SU-DHL-6 (cell line): ENCODE results near the gene FCRL4.

Experiments
- H2AFZ ChIP-seq: fragments of 200-600 bp; sonication (generic); 2 replicates; pipeline ENCODE4 v1.6.1; 2014; ENCODE audit warnings: low read depth, mild to moderate bottlenecking, moderate library complexity, mixed read lengths, antibody characterized with exemption, low read length; ENCODE audit not compliant: severe bottlenecking
- H3F3A ChIP-seq: fragments of 200-600 bp; shearing (Covaris generic); 2 replicates; pipeline ENCODE4 v1.6.0; 2016; ENCODE audit warnings: antibody characterized with exemption, mild to moderate bottlenecking; ENCODE audit not compliant: insufficient read depth
- H3K27ac ChIP-seq: fragments of 200-600 bp; sonication (generic); 2 replicates; pipeline ENCODE4 v1.5.1; 2016; ENCODE audit warnings: low read depth, mild to moderate bottlenecking, low read length, moderate library complexity, mixed read lengths
- H3K27me3 ChIP-seq: fragments of 200-600 bp; sonication (generic), shearing (Covaris generic); 2 replicates; pipeline ENCODE4 v1.6.0; 2014; ENCODE audit warnings: mild to moderate bottlenecking, low read length
- H3K36me3 ChIP-seq: fragments of 200-600 bp; sonication (generic); 2 replicates; pipeline ENCODE4 v1.6.1; 2014; ENCODE audit warnings: mild to moderate bottlenecking, low read length, mixed read lengths
- H3K4me2 ChIP-seq: fragments of 300-600, 200-600 bp; shearing (Covaris generic), sonication (generic); 2 replicates; pipeline ENCODE4 v1.6.0; 2014; ENCODE audit warnings: low read length, low read depth, mild to moderate bottlenecking; ENCODE audit not compliant: poor library complexity, severe bottlenecking
- H3K4me3 ChIP-seq: fragments of 200-600 bp; sonication (generic); 2 replicates; pipeline ENCODE4 v1.5.1; 2014; ENCODE audit warnings: antibody characterized with exemption, low read length, mild to moderate bottlenecking, mixed read lengths; ENCODE audit not compliant: insufficient read depth, poor library complexity, severe bottlenecking
- H3K79me2 ChIP-seq: fragments of 200-600 bp; sonication (generic); 2 replicates; pipeline ENCODE4 v1.6.1; 2014; ENCODE audit warnings: mild to moderate bottlenecking, low read length, moderate library complexity; ENCODE audit not compliant: insufficient read depth
- H3K9ac ChIP-seq: fragments of 200-600 bp; sonication (generic); 2 replicates; pipeline ENCODE4 v1.7.0; 2014; ENCODE audit warnings: mild to moderate bottlenecking, low read length
- H3K9me2 ChIP-seq: fragments of 200-600 bp; sonication (generic); replicated peaks from 2 replicates; pipeline ENCODE4 v1.6.1; 2014; ENCODE audit warnings: low read length; ENCODE audit not compliant: insufficient read depth
- H3K9me3 ChIP-seq: fragments of 200-600 bp; sonication (generic); 2 replicates; pipeline ENCODE4 v1.6.1; 2014; ENCODE audit warnings: low read length, mixed read lengths; ENCODE audit not compliant: insufficient read depth
- H4K20me1 ChIP-seq: fragments of 200-600 bp; sonication (generic); 2 replicates; pipeline ENCODE4 v1.6.1; 2014; ENCODE audit warnings: low read depth, mild to moderate bottlenecking, antibody characterized with exemption, low read length, moderate library complexity, mixed read lengths
- CTCF ChIP-seq: fragments of 200-600 bp; sonication (generic); IDR thresholded peaks from one replicate; pipeline ENCODE4 v1.5.1; 2017; ENCODE audit warnings: antibody characterized with exemption, mild to moderate bottlenecking, low read length, moderate library complexity; ENCODE audit not compliant: insufficient read depth, poor library complexity, severe bottlenecking
- EZH2phosphoT487 ChIP-seq: fragments of 200-600 bp; sonication (generic), shearing (Covaris generic); conservative IDR thresholded peaks from 2 replicates; pipeline ENCODE4 v1.6.1; 2018; ENCODE audit warnings: mild to moderate bottlenecking, antibody characterized with exemption, low read length, moderate library complexity, mixed read lengths

Gene FCRL4

GRCh38 chr1:157597959-157598667 lies at the start of gene FCRL4:
Gene FCRL4 (minus strand): TSS chr1:157598085. CDS start chr1:157597944, 141 bp downstream.
- Histone ChIP-seq H3K36me3 (no peaks in the 10 kb centered on the region), H3F3A (peaks cover 27% of the 10 kb centered on the region; the same call in 1 of the 2 replicates), H2AFZ (no peak within 1 kb of the TSS), H3K9me2 (no peaks in the 10 kb centered on the region), H4K20me1 (no peaks in the 10 kb centered on the region), H3K79me2 (no peaks in the 10 kb centered on the region), H3K27ac (peak within 1 kb of the TSS; percentile 10; the same call in 1 of the 2 replicates), H3K9me3 (no peaks in the 10 kb centered on the region), H3K4me2 (peak within 1 kb of the TSS; percentile 54), H3K4me3 (no peak within 1 kb of the TSS), H3K9ac (0 out of 2 replicates have a peak within 1 kb of the TSS, but pooled peaks have one; percentile 1), H3K27me3 (no peaks in the 10 kb centered on the region)
- TF ChIP-seq EZH2phosphoT487 (no peak), CTCF (no peak)

- Histone ChIP-seq H2AFZ (peak overlapping the region; percentile 28), H3K27me3 (no peaks in the 10 kb centered on the region), H3K79me2 (no peaks in the 10 kb centered on the region), H3K27ac (peak overlapping the region; percentile 70), H3K9me3 (no peaks in the 10 kb centered on the region), H4K20me1 (no peaks in the 10 kb centered on the region), H3K9me2 (no peaks in the 10 kb centered on the region), H3K4me3 (no peak overlapping the region), H3K36me3 (no peaks in the 10 kb centered on the region), H3K9ac (peak overlapping the region; percentile 28), H3F3A (0 out of 2 replicates have a peak, but pooled peaks cover 5% of the 10 kb centered on the region), H3K4me2 (peak overlapping the region; percentile 53)
- TF ChIP-seq CTCF (no peak), EZH2phosphoT487 (no peak)
Measured at GRCh38 chr1:157646144-157646543, 48.3 kb upstream of the FCRL4 start.

GRCh38 chr1:157641177-157641576 lies 43.3 kb upstream of the FCRL4 start:
- Histone ChIP-seq H3K36me3 (no peaks in the 10 kb centered on the region), H3K79me2 (no peaks in the 10 kb centered on the region), H3K27me3 (no peaks in the 10 kb centered on the region), H3K9ac (no peak overlapping the region), H3K4me2 (no peak overlapping the region), H3F3A (0 out of 2 replicates have a peak, but pooled peaks cover 2% of the 10 kb centered on the region), H3K9me3 (no peaks in the 10 kb centered on the region), H4K20me1 (no peaks in the 10 kb centered on the region), H3K27ac (no peak overlapping the region), H3K9me2 (no peaks in the 10 kb centered on the region), H3K4me3 (no peak overlapping the region), H2AFZ (no peak overlapping the region)
- TF ChIP-seq CTCF (no peak), EZH2phosphoT487 (no peak)
